Osteocyte (in vitro differentiated cells): ENCODE results near the gene TRRAP. TPM values are rescaled to one million over a fixed set of nuclear protein-coding genes. Genes with fewer than 3 reads are reported as not detected.

Source experiments
- DNase-seq: peaks from one replicate; pipeline ENCODE4 v3.0.0; 2021; ENCODE audit warnings: mixed read lengths; ENCODE audit not compliant: unreplicated experiment; ENCODE audit errors: extremely low spot score
- H3K27ac Mint-ChIP-seq: one replicate; pipeline ENCODE4 v1.8.0; 2021; ENCODE audit warnings: mild to moderate bottlenecking, mixed read lengths; ENCODE audit not compliant: unreplicated experiment
- H3K27me3 Mint-ChIP-seq: one replicate; pipeline ENCODE4 v1.8.0; 2021; ENCODE audit warnings: mixed read lengths; ENCODE audit not compliant: unreplicated experiment
- H3K36me3 Mint-ChIP-seq: one replicate; pipeline ENCODE4 v1.8.0; 2021; ENCODE audit warnings: mixed read lengths; ENCODE audit not compliant: unreplicated experiment
- H3K4me1 Mint-ChIP-seq: one replicate; pipeline ENCODE4 v1.8.0; 2021; ENCODE audit warnings: mixed read lengths; ENCODE audit not compliant: unreplicated experiment
- H3K4me3 Mint-ChIP-seq: one replicate; pipeline ENCODE4 v1.8.0; 2021; ENCODE audit warnings: mild to moderate bottlenecking, moderate library complexity, mixed read lengths; ENCODE audit not compliant: unreplicated experiment
- H3K9me3 Mint-ChIP-seq: one replicate; pipeline ENCODE4 v1.8.0; 2021; ENCODE audit warnings: mixed read lengths; ENCODE audit not compliant: unreplicated experiment
- CTCF ChIP-seq: fragments of 200-600 bp; sonication (generic); IDR thresholded peaks from 2 replicates; pipeline ENCODE4 v1.5.0; 2021; ENCODE audit warnings: antibody characterized with exemption, mild to moderate bottlenecking, moderate library complexity
- total RNA-seq: library from RNA; stranded (reverse); gene quantifications from 2 replicates; pipeline ENCODE4 v1.2.1, GENCODE V29; 2021

TRRAP gene
- total RNA-seq, 1 donor from 2014 or later = 48.5 TPM

- Mint-ChIP-seq H3K27me3 (no peaks in the 10 kb centered on the region), H3K4me1 (peaks cover 5% of the 10 kb centered on the region), H3K9me3 (no peaks in the 10 kb centered on the region), H3K27ac (no peak overlapping the region), H3K36me3 (peaks cover 36% of the 10 kb centered on the region), H3K4me3 (no peak overlapping the region)
- no peak for TF ChIP-seq CTCF
- peak; percentile 59 for DNase-seq
These were observed 124.0 kb downstream of the TRRAP start for GRCh38 chr7:99002148-99002826.

GRCh38 chr7:99002827-99003212, 124.5 kb downstream of the TRRAP start:
- no peaks in the 10 kb centered on the region for H3K9me3 Mint-ChIP-seq
- DNase-seq = peak; percentile 73
- H3K27me3 Mint-ChIP-seq = no peaks in the 10 kb centered on the region
- peaks cover 36% of the 10 kb centered on the region for H3K36me3 Mint-ChIP-seq
- H3K4me1 Mint-ChIP-seq = peaks cover 5% of the 10 kb centered on the region
- no peak overlapping the region for H3K4me3 Mint-ChIP-seq
- H3K27ac Mint-ChIP-seq = no peak overlapping the region
- TF ChIP-seq CTCF = no peak

GRCh38 chr7:99003419-99003818, 125.1 kb downstream of the TRRAP start:
- H3K4me1 Mint-ChIP-seq = peaks cover 5% of the 10 kb centered on the region
- no peak for TF ChIP-seq CTCF
- peaks cover 36% of the 10 kb centered on the region for H3K36me3 Mint-ChIP-seq
- no peak overlapping the region for H3K27ac Mint-ChIP-seq
- DNase-seq = peak; percentile 49
- no peak overlapping the region for H3K4me3 Mint-ChIP-seq
- no peaks in the 10 kb centered on the region for H3K9me3 Mint-ChIP-seq
- H3K27me3 Mint-ChIP-seq = no peaks in the 10 kb centered on the region

DNA sequence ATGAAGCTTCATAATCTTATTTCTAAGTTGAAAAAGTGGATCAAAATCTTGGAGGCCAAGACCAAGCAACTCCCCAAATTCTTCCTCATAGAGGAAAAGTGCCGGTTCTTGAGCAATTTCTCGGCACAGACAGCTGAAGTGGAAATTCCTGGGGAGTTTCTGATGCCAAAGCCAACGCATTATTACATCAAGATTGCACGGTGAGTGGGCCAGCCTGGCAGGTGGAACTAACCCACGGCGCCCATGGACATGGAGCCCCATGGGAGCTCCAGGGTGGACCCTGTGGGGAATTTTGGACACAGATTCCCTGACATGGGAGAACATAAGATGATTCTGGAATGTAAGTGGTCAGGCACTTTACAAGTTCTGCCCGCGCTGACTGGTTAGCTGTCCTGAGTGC, 125.9 kb downstream of the TRRAP start:
- TF ChIP-seq CTCF = no peak
- Mint-ChIP-seq H3K9me3 (no peaks in the 10 kb centered on the region), H3K36me3 (peaks cover 36% of the 10 kb centered on the region), H3K27ac (no peak overlapping the region), H3K4me1 (peaks cover 5% of the 10 kb centered on the region), H3K4me3 (no peak overlapping the region), H3K27me3 (no peaks in the 10 kb centered on the region)
- peak; percentile 72 for DNase-seq

GRCh38 chr7:99004781-99005500, 126.6 kb downstream of the TRRAP start:
- no peaks in the 10 kb centered on the region for H3K9me3 Mint-ChIP-seq
- peaks cover 36% of the 10 kb centered on the region for H3K36me3 Mint-ChIP-seq
- no peaks in the 10 kb centered on the region for H3K27me3 Mint-ChIP-seq
- H3K4me1 Mint-ChIP-seq = peaks cover 5% of the 10 kb centered on the region
- H3K4me3 Mint-ChIP-seq = no peak overlapping the region
- TF ChIP-seq CTCF = no peak
- H3K27ac Mint-ChIP-seq = no peak overlapping the region
- peak; percentile 54 for DNase-seq
